ENCODE results near the gene ETV2. TPM values are rescaled to one million over a fixed set of nuclear protein-coding genes. Genes with fewer than 3 reads are reported as not detected.
"Not testable (repeated sequence)": the region's sequence is repeated elsewhere in the genome, so short reads cannot be mapped to it uniquely, and the experiment has no call there.

ETV2 gene
- total RNA-seq, 1 donor from 2014 or later, result 0.45 TPM

DNA sequence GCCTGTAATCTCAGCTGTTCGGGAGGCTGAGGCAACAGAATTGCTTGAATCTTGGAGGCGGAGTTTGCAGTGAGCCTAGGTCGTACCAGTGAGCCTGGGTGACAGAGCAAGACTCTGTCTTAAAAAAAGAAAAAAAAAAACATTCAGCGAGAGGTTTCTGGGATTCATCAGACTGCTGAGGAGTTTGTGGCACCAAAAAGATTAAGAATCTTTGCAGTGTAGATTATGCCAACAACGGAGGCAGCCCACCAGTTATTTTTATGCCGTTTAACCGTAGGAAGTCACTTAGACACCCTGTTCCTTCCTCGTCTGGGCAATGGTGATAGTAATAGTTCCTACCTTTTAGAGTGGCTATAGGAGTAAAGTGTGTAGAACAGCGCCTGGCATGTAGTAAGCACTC is 9.0 kb downstream of the ETV2 start:
- Histone ChIP-seq H3K9ac (ENCODE audit: low read length) (no peak overlapping the region), H3K27me3 (ENCODE audit: insufficient read depth, low read length) (no peaks in the 10 kb centered on the region), H2AFZ (ENCODE audit: low read depth, low read length) (no peak overlapping the region), H3K9me3 (ENCODE audit: insufficient read depth, low read depth, low read length) (no peaks in the 10 kb centered on the region), H3K4me3 (ENCODE audit: insufficient read depth, low read depth, low read length) (no peak overlapping the region), H3K27ac (ENCODE audit: low read depth, low read length) (no peak overlapping the region), H3K79me2 (ENCODE audit: insufficient read depth, low read length) (peaks cover 31% of the 10 kb centered on the region), H4K20me1 (ENCODE audit: insufficient read depth, low read length) (peaks cover 18% of the 10 kb centered on the region), H3K4me2 (ENCODE audit: low read length) (no peak overlapping the region), H3K4me1 (ENCODE audit: insufficient read depth, low read length) (peaks cover 11% of the 10 kb centered on the region), H3K36me3 (ENCODE audit: insufficient read depth, low read length) (peaks cover 9% of the 10 kb centered on the region)
- Mint-ChIP-seq H3K9me3 (ENCODE audit: unreplicated experiment) (no peaks in the 10 kb centered on the region), H3K36me3 (ENCODE audit: low read depth, unreplicated experiment) (peaks cover 7% of the 10 kb centered on the region), H3K4me3 (ENCODE audit: unreplicated experiment) (no peak overlapping the region), H3K4me1 (ENCODE audit: low read depth, unreplicated experiment) (peaks cover 7% of the 10 kb centered on the region), H3K27me3 (ENCODE audit: low read depth, unreplicated experiment) (no peaks in the 10 kb centered on the region), H3K27ac (ENCODE audit: unreplicated experiment) (no peak overlapping the region)
- DNase-seq (ENCODE audit: low read depth) (no peak), FAIRE-seq (no peak)
- no peak for TF ChIP-seq EZH2 (IDR thresholded peaks at IDR 0.05; ENCODE audit: insufficient read depth, low read length)
- TF ChIP-seq, protein P1, sequence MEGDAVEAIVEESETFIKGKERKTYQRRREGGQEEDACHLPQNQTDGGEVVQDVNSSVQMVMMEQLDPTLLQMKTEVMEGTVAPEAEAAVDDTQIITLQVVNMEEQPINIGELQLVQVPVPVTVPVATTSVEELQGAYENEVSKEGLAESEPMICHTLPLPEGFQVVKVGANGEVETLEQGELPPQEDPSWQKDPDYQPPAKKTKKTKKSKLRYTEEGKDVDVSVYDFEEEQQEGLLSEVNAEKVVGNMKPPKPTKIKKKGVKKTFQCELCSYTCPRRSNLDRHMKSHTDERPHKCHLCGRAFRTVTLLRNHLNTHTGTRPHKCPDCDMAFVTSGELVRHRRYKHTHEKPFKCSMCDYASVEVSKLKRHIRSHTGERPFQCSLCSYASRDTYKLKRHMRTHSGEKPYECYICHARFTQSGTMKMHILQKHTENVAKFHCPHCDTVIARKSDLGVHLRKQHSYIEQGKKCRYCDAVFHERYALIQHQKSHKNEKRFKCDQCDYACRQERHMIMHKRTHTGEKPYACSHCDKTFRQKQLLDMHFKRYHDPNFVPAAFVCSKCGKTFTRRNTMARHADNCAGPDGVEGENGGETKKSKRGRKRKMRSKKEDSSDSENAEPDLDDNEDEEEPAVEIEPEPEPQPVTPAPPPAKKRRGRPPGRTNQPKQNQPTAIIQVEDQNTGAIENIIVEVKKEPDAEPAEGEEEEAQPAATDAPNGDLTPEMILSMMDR (IDR thresholded peaks at IDR 0.05; ENCODE audit: insufficient read depth, low read depth, low read length), result no peak

DNA sequence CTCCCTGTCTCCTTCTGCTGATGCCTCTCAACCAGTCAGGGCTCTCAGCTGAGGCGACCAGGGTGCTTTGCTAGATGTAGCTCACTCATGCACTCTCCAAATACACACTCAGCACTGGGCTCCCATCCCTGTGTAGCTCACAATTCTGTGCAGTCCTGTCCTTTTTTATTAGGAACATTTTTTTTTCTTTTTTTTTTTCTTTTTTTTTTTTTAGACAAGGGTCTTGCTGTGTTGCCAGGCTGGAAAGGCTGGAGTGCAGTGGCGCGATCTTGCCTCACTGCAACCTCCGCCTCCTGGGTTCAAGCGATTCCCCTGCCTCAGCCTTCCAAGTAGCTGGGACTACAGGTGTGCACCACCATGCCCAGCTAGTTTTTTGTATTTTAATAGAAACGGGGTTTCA is 13.3 kb downstream of the ETV2 start:
- H3K27ac Mint-ChIP-seq (ENCODE audit: unreplicated experiment); H3K9me3 ChIP-seq (ENCODE audit: insufficient read depth, low read depth, low read length); H3K4me3 ChIP-seq (ENCODE audit: insufficient read depth, low read depth, low read length); DNase-seq (ENCODE audit: low read depth); H3K4me1 ChIP-seq (ENCODE audit: insufficient read depth, low read length); H3K9me3 Mint-ChIP-seq (ENCODE audit: unreplicated experiment); FAIRE-seq; H3K27me3 ChIP-seq (ENCODE audit: insufficient read depth, low read length); H3K9ac ChIP-seq (ENCODE audit: low read length); H3K4me2 ChIP-seq (ENCODE audit: low read length); H2AFZ ChIP-seq (ENCODE audit: low read depth, low read length); H3K27me3 Mint-ChIP-seq (ENCODE audit: low read depth, unreplicated experiment); H3K27ac ChIP-seq (ENCODE audit: low read depth, low read length); H3K4me3 Mint-ChIP-seq (ENCODE audit: unreplicated experiment); H3K4me1 Mint-ChIP-seq (ENCODE audit: low read depth, unreplicated experiment): not testable (repeated sequence)
- Histone ChIP-seq H3K36me3 (ENCODE audit: insufficient read depth, low read length) (peaks cover 21% of the 10 kb centered on the region), H4K20me1 (ENCODE audit: insufficient read depth, low read length) (peaks cover 36% of the 10 kb centered on the region), H3K79me2 (ENCODE audit: insufficient read depth, low read length) (peaks cover 13% of the 10 kb centered on the region)
- H3K36me3 Mint-ChIP-seq (ENCODE audit: low read depth, unreplicated experiment), result peaks cover 21% of the 10 kb centered on the region

DNA sequence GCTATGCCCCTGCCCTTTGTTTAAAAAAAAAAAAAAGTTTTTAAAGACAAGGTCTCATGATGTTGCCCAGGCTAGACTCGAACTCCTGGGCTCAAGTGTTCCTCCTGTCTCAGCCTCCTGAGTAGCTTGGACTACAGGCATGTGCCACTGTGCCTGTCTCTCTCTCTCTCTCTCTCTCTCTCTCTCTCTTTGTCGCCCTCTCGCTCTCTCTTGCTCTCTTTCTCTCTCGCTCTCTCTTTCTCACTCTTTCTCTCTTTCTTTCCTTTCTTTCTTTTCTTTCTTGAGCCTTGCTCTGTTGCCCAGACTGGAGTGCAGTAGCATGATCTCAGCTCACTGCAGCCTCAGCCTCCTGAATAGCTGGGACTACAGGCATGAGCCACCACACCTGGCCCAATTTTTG is 14.1 kb downstream of the ETV2 start:
- Histone ChIP-seq H3K9ac (ENCODE audit: low read length) (no peak overlapping the region), H3K27ac (ENCODE audit: low read depth, low read length) (no peak overlapping the region), H2AFZ (ENCODE audit: low read depth, low read length) (no peak overlapping the region), H3K4me3 (ENCODE audit: insufficient read depth, low read depth, low read length) (no peak overlapping the region), H3K4me1 (ENCODE audit: insufficient read depth, low read length) (no peaks in the 10 kb centered on the region), H3K79me2 (ENCODE audit: insufficient read depth, low read length) (peaks cover 6% of the 10 kb centered on the region), H3K27me3 (ENCODE audit: insufficient read depth, low read length) (no peaks in the 10 kb centered on the region), H3K9me3 (ENCODE audit: insufficient read depth, low read depth, low read length) (no peaks in the 10 kb centered on the region), H3K4me2 (ENCODE audit: low read length) (no peak overlapping the region), H3K36me3 (ENCODE audit: insufficient read depth, low read length) (peaks cover 23% of the 10 kb centered on the region), H4K20me1 (ENCODE audit: insufficient read depth, low read length) (peaks cover 30% of the 10 kb centered on the region)
- DNase-seq (ENCODE audit: low read depth), result no peak
- H3K27ac Mint-ChIP-seq (ENCODE audit: unreplicated experiment), result no peak overlapping the region
- no peak for FAIRE-seq
- H3K4me3 Mint-ChIP-seq (ENCODE audit: unreplicated experiment), result no peak overlapping the region
- peaks cover 21% of the 10 kb centered on the region for H3K36me3 Mint-ChIP-seq (ENCODE audit: low read depth, unreplicated experiment)
- H3K9me3 Mint-ChIP-seq (ENCODE audit: unreplicated experiment), result no peaks in the 10 kb centered on the region
- H3K4me1 Mint-ChIP-seq (ENCODE audit: low read depth, unreplicated experiment), result no peaks in the 10 kb centered on the region
- no peaks in the 10 kb centered on the region for H3K27me3 Mint-ChIP-seq (ENCODE audit: low read depth, unreplicated experiment)
- TF ChIP-seq EZH2 (IDR thresholded peaks at IDR 0.05; ENCODE audit: insufficient read depth, low read length), result no peak
- TF ChIP-seq, protein P1 (IDR thresholded peaks at IDR 0.05; ENCODE audit: insufficient read depth, low read depth, low read length), result no peak
